GM18870 (cell line): ENCODE data around the gene MRPL47.
"Not testable (repeated sequence)": the region's sequence is repeated elsewhere in the genome, so short reads cannot be mapped to it uniquely, and the experiment has no call there.

Experiments
- ATAC-seq: cut with Tn5 transposase; IDR thresholded peaks from one replicate; pipeline ENCODE4 v1.9.1; 2021; ENCODE audit warnings: moderate library complexity; ENCODE audit not compliant: unreplicated experiment

Gene MRPL47

GRCh38 chr3:179604321-179605078, at the start of gene MRPL47, which contains the start of gene NDUFB5:
Gene MRPL47 (minus strand): TSS chr3:179604638. CDS start chr3:179604624, 14 bp downstream.
Gene NDUFB5 (plus strand): TSS chr3:179604794. CDS start chr3:179604816, 22 bp downstream.
- ATAC-seq: peak; percentile 95

DNA sequence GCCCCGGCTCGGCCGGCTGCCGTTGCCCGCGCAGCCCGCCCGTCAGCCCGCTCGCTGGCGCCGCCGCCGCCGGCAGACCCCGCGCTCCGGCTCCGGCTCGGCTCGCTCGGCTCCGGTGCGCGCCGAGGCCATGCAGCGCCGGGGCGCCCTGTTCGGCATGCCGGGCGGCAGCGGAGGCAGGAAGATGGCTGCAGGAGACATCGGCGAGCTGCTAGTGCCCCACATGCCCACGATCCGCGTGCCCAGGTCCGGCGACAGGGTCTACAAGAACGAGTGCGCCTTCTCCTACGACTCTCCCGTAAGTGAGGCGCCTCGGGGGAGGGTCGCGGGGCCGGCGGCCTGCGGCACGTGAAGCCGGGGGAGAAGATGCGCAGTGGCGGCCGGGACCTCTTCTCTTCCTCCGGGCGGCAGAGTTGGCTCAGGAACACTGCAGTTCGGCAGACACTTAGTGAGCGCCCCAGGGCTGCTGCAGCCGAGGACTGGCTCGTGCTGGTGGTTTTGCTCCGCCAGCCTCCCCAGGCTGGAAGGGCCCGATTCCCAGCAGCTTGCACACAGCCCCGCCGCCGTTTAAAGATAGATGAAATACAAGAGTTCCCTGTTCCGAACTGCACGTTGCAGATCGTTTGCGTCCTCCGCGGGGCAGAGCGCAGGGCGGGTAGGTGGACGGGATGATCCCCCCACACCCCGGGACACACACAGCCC, 48.8 kb upstream of the MRPL47 start:
- ATAC-seq: peak; percentile 47

GRCh38 chr3:179652447-179653095, 48.1 kb upstream of the MRPL47 start, which contains the start of gene USP13:
Gene USP13 (plus strand): TSS chr3:179653040. CDS start chr3:179653226, 186 bp downstream.
- peak; percentile 49 for ATAC-seq

GRCh38 chr3:179651687-179652446, 47.4 kb upstream of the MRPL47 start:
- ATAC-seq: no peak

DNA sequence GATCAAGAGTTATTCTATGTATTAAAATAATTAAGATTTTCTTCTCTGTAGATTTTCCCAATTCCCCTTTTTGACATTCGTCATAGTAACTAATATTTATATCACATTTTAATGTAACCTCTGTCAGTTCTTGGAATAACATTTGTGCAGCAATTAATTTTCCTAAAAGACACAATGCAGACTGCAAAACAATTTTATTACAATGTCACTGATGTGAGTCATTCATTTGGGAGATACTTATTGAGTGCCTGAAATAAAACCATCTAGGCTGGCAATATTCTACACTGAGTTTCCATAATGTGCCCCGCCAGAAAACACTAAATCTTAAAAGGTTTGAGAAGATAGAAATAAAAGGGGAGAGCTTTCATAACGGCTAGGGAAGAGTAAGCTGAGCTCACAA, 41.7 kb upstream of the MRPL47 start:
- no peak for ATAC-seq

DNA sequence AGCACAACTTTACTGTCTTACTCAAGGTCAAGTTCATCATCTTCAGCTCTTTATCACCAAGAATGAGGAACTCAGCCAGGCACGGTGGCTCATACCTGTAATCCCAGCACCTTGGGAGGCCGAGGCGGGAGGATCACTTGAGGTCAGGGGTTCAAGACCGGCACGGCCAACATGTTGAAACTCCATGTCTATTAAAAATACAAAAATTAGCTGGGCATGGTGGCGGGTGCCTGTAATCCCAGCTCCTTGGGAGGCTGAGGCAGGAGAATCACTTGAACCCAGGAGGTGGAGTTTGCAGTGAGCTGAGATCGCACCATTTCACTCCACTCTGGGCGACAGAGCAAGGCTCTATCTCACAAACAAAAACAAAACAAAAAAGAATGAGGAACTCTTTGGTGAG, 39.4 kb upstream of the MRPL47 start:
- ATAC-seq: not testable (repeated sequence)

DNA sequence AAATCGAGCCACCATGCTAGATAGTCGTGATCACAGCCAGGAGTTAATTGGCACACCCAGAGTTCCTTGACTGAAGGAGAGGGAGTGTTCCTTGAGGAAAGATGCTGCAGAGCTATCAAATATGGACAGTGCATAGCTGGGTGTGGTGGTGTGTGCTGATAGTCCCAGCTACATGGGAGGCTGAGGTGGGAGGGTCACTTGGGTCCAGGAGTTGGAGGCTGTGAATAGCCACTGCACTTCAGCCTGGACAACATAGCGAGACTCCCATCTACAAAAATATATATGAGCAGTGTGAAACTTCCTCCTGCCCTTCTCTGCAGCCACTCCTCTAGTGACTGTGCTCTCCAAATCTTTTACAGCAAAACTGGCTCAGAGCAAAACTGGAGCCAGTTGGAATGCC, 38.4 kb upstream of the MRPL47 start:
- ATAC-seq: no peak

DNA sequence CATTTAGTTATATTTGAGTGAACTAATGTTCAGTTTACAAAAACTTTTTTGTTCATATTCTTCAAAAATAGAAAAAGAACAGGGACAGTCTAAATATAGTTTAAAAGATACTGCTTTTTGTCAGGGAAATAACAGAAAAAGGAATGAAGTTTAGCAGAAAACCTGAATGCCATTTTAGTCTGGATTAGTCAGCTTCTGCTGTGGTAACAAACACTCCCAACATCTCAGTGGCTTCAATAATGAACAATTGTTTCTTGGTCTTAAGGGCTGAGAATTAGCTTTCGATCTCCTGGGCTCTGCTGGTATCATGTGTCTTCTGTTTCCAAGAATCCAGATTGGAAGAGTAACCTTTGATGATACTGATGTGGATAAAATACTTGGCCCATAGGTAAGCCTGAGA, 36.0 kb upstream of the MRPL47 start:
- ATAC-seq: no peak

DNA sequence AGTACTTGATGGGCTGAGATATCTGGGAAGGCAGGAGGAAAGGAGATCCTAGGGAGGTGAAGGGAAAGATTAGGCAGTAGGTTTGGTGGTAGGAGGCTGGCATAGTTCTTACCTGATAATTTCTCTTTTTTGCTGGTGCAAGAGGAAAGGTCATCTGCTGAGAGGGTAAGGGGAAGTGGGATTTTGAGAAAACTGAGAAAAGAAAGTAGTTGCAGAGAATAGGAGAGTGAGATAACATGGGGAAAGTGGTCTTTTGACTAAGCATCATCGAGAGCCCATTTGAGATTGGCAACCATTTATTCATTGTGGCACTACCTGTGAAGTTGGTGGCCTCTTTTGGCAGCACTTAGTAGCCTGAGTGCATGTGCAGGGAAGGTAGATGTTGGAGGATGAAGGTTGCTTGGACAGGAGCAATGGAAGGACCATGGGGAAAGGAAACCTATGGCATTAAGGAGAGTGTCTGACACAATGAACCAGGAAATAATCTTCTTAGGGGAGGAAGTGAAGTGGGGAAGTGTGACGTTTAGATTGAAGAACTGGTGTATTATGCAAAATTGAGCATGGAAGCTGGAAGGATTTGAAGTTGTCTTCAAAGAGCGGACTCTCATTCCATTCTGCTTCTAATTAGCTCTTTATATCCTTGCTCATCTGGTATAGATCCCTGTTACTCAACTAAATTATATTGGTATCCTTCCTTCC, 26.5 kb upstream of the MRPL47 start:
- ATAC-seq: no peak

- ATAC-seq: no peak
Measured at GRCh38 chr3:179624451-179624850, 20.0 kb upstream of the MRPL47 start.

- ATAC-seq: no peak
Measured at GRCh38 chr3:179622023-179622422, 17.6 kb upstream of the MRPL47 start.

- no peak for ATAC-seq
Measured at GRCh38 chr3:179615458-179616173, 11.2 kb upstream of the MRPL47 start.

DNA sequence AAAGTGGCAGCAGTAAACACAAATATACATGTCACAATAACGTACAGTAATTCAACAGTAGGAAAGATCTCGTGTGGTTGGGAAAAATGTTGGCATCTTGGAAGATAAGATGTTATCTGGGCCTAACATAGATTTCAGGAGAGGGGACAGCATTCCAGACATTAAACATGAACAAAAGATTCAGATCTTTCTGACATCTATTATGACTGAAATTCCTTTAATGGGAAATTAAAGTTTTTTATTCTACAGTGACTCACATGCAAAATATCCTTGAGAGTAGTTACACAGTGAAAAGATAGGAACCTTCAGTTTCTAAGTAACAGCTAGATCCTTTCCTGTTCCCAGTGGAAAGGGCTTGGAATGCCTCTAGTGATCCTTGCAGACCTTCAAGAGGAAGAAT, 9.4 kb upstream of the MRPL47 start:
- no peak for ATAC-seq

DNA sequence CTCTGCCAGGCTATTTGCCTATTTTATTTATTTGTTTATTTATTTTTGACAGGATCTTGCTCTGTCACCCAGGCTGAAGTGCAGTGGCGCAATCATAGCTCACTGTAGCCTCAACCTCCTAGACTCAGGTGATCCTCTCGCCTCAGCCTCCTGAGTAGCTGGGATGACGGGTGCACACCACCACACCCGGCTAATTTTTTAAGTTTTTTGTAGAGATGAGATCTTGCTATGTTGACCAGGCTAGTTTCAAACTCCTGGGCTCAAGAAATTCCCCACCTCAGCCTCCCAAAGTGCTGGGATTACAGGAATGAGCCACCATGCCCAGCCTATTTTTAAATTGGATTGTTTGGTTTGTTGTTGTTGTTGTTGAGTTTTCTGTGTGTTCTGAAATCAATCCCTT, 5.6 kb upstream of the MRPL47 start:
- no peak for ATAC-seq

- peak; percentile 65 for ATAC-seq
Measured at GRCh38 chr3:179608931-179609720, 4.7 kb upstream of the MRPL47 start.

DNA sequence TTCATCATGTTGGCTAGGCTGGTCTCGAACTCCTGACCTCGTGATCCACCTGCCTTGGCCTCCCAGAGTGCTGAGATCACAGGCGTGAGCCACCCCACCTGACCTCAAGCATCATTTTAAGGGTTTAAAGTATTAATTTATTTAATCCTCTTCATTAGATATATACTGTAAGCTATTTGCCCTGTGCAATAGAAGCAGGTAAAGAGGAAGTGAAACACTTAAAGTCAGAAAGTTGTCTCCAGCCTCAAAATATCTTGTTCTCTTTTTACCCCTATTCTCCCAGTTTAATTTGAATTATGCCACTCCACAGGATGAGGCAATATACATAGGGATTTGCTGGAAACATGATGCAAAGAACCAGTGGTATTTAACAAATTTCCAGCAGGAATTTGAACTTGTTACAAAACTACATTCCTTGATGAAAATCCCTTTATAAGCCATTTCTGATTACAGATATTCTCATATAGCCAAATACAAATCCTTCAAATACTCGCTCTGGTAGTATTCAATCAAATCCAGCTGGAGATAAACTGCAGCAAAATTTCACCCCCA, 2.2 kb upstream of the MRPL47 start:
- ATAC-seq: no peak

DNA sequence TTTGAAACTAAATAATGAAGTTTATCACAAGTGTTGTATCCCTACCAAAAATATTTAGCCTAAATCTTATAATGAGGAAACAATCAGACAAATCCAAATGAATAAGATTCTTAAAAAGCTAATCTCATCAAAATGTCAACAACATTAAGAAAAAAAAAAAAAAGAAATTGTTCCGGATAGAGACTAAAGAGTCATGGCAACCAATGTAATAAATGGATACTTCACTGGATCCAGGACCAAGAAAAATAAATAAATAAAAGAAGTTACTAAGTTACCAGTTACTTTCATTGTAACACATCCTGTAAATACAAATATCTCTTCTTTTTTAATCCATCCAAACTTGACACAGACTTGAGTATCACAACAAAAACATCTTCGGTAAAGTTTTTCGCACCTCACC, 607 bp downstream of the MRPL47 start:
- ATAC-seq: no peak

DNA sequence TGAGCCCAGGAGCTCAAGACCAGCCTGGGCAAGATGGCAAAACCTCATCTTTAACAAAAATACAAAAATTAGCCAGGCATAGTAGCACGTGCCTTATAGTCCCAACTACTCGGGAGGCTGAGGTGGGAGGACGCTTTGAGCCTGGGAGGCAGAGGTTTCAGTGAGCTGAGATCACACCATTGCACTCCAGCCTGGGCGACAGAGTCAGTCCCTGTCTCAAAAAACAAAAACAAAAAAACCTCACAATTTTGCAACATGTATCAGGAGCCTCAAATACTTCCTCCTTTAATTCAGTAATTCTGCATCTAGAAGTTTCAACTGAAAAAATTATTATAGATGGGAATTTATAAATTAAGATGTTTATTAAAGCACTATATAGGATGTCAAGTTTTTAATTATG, 1.1 kb downstream of the MRPL47 start:
- no peak for ATAC-seq

DNA sequence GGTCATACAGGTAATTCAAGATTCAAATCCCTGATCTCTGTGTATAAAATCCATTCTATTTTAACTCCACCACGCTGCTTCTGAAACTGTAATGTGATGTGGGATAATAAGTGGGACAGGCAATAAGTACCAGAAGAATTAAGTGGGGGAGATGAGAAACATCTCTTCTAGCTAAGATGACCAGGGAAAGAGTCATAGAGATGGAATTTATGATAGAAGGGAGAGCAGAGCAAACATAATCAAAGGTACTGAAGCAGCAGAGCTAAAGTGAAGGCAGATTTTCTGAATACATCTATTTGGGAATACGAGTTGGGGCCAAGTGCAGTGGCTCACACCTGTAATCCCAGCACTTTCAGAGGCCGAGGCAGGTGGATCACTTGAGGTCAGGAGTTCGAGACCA, 4.9 kb downstream of the MRPL47 start:
- ATAC-seq: no peak
